Upper lobe of left lung (tissue), 4 donors: ENCODE data around the gene PPM1F.
"Not testable (repeated sequence)": the region's sequence is repeated elsewhere in the genome, so short reads cannot be mapped to it uniquely, and the experiment has no call there.

Experiments used
- CTCF ChIP-seq, 6 experiments: fragments of 450-650 bp in 4 of 6; fragments of 200-600 bp in 2 of 6; sonication (generic) in 2 of 6; IDR thresholded peaks; one replicate each; pipeline ENCODE4 v1.5.1; 2016 to 2019; ENCODE audit warnings: antibody characterized with exemption in 6 of 6
- POLR2A ChIP-seq, 4 donors: fragments of 450-650 bp; IDR thresholded peaks; one replicate each; pipeline ENCODE4 v1.5.1; 2016 to 2017; ENCODE audit warnings: antibody characterized with exemption in 4 of 4, mild to moderate bottlenecking in 2 of 4
- POLR2AphosphoS5 ChIP-seq, 2 donors: sonication (generic); formaldehyde crosslinking; IDR thresholded peaks; one replicate each; pipeline ENCODE4 v1.5.1; 2017; ENCODE audit warnings: antibody characterized with exemption in 2 of 2

DNA sequence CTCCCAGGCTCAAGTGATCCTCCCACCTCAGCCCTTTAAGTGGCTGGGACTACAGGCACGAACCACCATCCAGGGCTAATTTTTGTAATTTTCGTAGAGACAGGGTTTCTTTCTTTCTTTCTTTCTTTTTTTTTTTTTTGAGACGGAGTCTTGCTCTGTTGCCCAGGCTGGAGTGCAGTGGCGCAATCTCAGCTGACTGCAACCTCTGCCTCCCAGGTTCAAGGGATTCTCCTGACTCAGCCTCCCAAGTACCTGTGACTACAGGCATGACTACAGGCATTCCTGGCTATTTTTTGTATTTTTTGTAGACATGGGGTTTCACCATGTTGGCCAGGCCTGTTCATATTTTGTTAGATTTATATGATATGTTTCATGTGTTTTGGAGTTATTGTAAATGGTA is 56.4 kb downstream of the PPM1F start:
- TF ChIP-seq POLR2A, CTCF, POLR2AphosphoS5 (IDR thresholded peaks at IDR 0.05): not testable (repeated sequence)
